ENCODE measurements around the gene YBEY.

YBEY gene

GRCh38 chr21:46264046-46264689 lies 22.0 kb upstream of the YBEY start:
- no peak for DNase-seq (ENCODE audit: low read depth)
- H3K4me3 ChIP-seq (ENCODE audit: low read length), result no peak overlapping the region
- TF ChIP-seq CTCF (conservative IDR thresholded peaks at IDR 0.05; ENCODE audit: low read depth, low read length), result no peak

- no peak for TF ChIP-seq CTCF (conservative IDR thresholded peaks at IDR 0.05; ENCODE audit: low read depth, low read length)
- DNase-seq (ENCODE audit: low read depth), result no peak
- no peak overlapping the region for H3K4me3 ChIP-seq (ENCODE audit: low read length)
These were observed 21.4 kb upstream of the YBEY start for GRCh38 chr21:46264690-46265144.

GRCh38 chr21:46265736-46266525 lies 20.2 kb upstream of the YBEY start:
- DNase-seq (ENCODE audit: low read depth), result no peak
- TF ChIP-seq CTCF (conservative IDR thresholded peaks at IDR 0.05; ENCODE audit: low read depth, low read length), result no peak
- no peak overlapping the region for H3K4me3 ChIP-seq (ENCODE audit: low read length)

GRCh38 chr21:46266946-46267345 lies 19.2 kb upstream of the YBEY start:
- no peak overlapping the region for H3K4me3 ChIP-seq (ENCODE audit: low read length)
- DNase-seq (ENCODE audit: low read depth), result no peak
- TF ChIP-seq CTCF (conservative IDR thresholded peaks at IDR 0.05; ENCODE audit: low read depth, low read length), result no peak

GRCh38 chr21:46268371-46268770 lies 17.8 kb upstream of the YBEY start:
- no peak overlapping the region for H3K4me3 ChIP-seq (ENCODE audit: low read length)
- DNase-seq (ENCODE audit: low read depth), result no peak

GRCh38 chr21:46269466-46269865 lies 16.7 kb upstream of the YBEY start:
- no peak for TF ChIP-seq CTCF (conservative IDR thresholded peaks at IDR 0.05; ENCODE audit: low read depth, low read length)
- DNase-seq (ENCODE audit: low read depth), result no peak
- no peak overlapping the region for H3K4me3 ChIP-seq (ENCODE audit: low read length)

More at GRCh38 chr21:46268371-46268770, 17.8 kb upstream of the YBEY start:
- no peak for TF ChIP-seq CTCF (conservative IDR thresholded peaks at IDR 0.05; ENCODE audit: low read depth, low read length)

- H3K4me3 ChIP-seq (ENCODE audit: low read length), result no peak overlapping the region
- TF ChIP-seq CTCF (conservative IDR thresholded peaks at IDR 0.05; ENCODE audit: low read depth, low read length), result no peak
- DNase-seq (ENCODE audit: low read depth), result no peak
These were observed 12.8 kb upstream of the YBEY start for GRCh38 chr21:46273341-46273740.

Measured in retinal pigment epithelial cell (primary cell).